H1 (cell line): Measurements from ENCODE around the gene TNS2. TPM values are rescaled to one million over a fixed set of nuclear protein-coding genes. Genes with fewer than 3 reads are reported as not detected.
A peak's percentile ranks its signal among the peaks of the same experiment; 100 is the strongest.

ENCODE experiments used
- CTCF ChIA-PET: fragments of 300-600 bp; sonication (Branson Sonifier 250); formaldehyde crosslinking; loops from one replicate; lab custom pipeline; 2021; ENCODE audit not compliant: partially characterized antibody; lab: Charles Lee
- POLR2A ChIA-PET: fragments of 300-600 bp; sonication (Branson Sonifier 250); formaldehyde crosslinking; loops from one replicate; lab custom pipeline; 2021; ENCODE audit warnings: inconsistent platforms; ENCODE audit not compliant: partially characterized antibody; lab: Charles Lee
- DNase-seq, 2 experiments: peaks; one replicate each; pipeline versions ENCODE4 v3.0.0 to v3.0.0-alpha.2; 2010 to 2022; ENCODE audit warnings: low spot score in 2 of 2, low read depth in 1 of 2, mixed read lengths in 1 of 2
- FAIRE-seq: peaks from 2 replicates; lab custom pipeline; 2011; peaks lifted over from hg19 to GRCh38; lab: Jason Lieb, UNC
- H2AFZ ChIP-seq: 2 replicates; pipeline ENCODE4 v1.8.1; 2012; ENCODE audit warnings: low read length, inconsistent platforms
- H2AK5ac ChIP-seq: 2 replicates; pipeline ENCODE4 v1.6.1; 2013; ENCODE audit warnings: low read depth, low read length
- H2BK120ac ChIP-seq: replicated peaks from 2 replicates; pipeline ENCODE3; 2013; ENCODE audit warnings: low read depth, low read length, inconsistent platforms
- H2BK12ac ChIP-seq: 2 replicates; pipeline ENCODE4 v1.6.1; 2013; ENCODE audit warnings: low read depth, low read length
- H2BK15ac ChIP-seq: 2 replicates; pipeline ENCODE4 v1.6.1; 2013; ENCODE audit warnings: low read length
- H2BK20ac ChIP-seq: 2 replicates; pipeline ENCODE4 v1.6.1; 2013; ENCODE audit warnings: low read length
- H2BK5ac ChIP-seq: 2 replicates; pipeline ENCODE4 v1.6.1; 2013; ENCODE audit warnings: low read depth, low read length
- H3K14ac ChIP-seq: 2 replicates; pipeline ENCODE4 v1.6.1; 2013; ENCODE audit warnings: inconsistent platforms; ENCODE audit not compliant: insufficient read length
- H3K18ac ChIP-seq: 2 replicates; pipeline ENCODE4 v1.6.1; 2013; ENCODE audit warnings: low read length; ENCODE audit errors: extremely low read depth
- H3K23ac ChIP-seq: 2 replicates; pipeline ENCODE4 v1.6.1; 2013; ENCODE audit warnings: inconsistent platforms; ENCODE audit not compliant: insufficient read length
- H3K23me2 ChIP-seq: 2 replicates; pipeline ENCODE4 v1.6.1; 2013; ENCODE audit warnings: low read depth, low read length
- H3K27ac ChIP-seq: 2 replicates; pipeline ENCODE4 v1.6.1; 2011; ENCODE audit warnings: low read depth, low read length, inconsistent platforms
- H3K27me3 ChIP-seq, 4 experiments: replicated peaks in 1 of 4; 1 replicate in 1 of 4; 2 replicates in 3 of 4; pipeline versions ENCODE4 v1.6.1 to v1.8.1; 2011 to 2013; ENCODE audit warnings: low read length in 3 of 4, mild to moderate bottlenecking in 3 of 4, inconsistent platforms in 2 of 4, mixed read lengths in 2 of 4, moderate library complexity in 1 of 4; ENCODE audit not compliant: control insufficient read depth in 3 of 4, insufficient read depth in 3 of 4; ENCODE audit errors: extremely low read depth in 1 of 4
- H3K36me3 ChIP-seq, 4 experiments: 2 replicates each; pipeline versions ENCODE4 v1.6.1 to v1.8.1; 2011 to 2013; ENCODE audit warnings: mild to moderate bottlenecking in 4 of 4, low read length in 3 of 4, moderate library complexity in 2 of 4, control low read depth in 1 of 4, inconsistent platforms in 1 of 4; ENCODE audit not compliant: insufficient read depth in 4 of 4, control insufficient read depth in 2 of 4
- H3K4ac ChIP-seq: replicated peaks from 2 replicates; pipeline ENCODE3; 2013; ENCODE audit warnings: low read length, low read depth, mixed read lengths, inconsistent platforms; ENCODE audit not compliant: insufficient read length
- H3K4me1 ChIP-seq, 4 experiments: replicated peaks in 1 of 4; 1 replicate in 1 of 4; 2 replicates in 3 of 4; pipeline versions ENCODE4 v1.6.1 to v1.8.1; 2011 to 2013; ENCODE audit warnings: low read length in 3 of 4, inconsistent platforms in 2 of 4, mixed read lengths in 1 of 4; ENCODE audit not compliant: insufficient read depth in 4 of 4, control insufficient read depth in 3 of 4
- H3K4me2 ChIP-seq, 2 experiments: 2 replicates each; pipeline versions ENCODE4 v1.6.1 to v1.8.1; 2011 to 2013; ENCODE audit warnings: low read depth in 2 of 2, low read length in 2 of 2, control low read depth in 1 of 2, inconsistent platforms in 1 of 2, mild to moderate bottlenecking in 1 of 2; ENCODE audit not compliant: insufficient read depth in 1 of 2
- H3K4me3 ChIP-seq, 4 experiments: fragments of 200-600, 300-600 bp in 1 of 4; sonication (generic), shearing (Covaris generic), sonication (Bioruptor Twin) in 1 of 4; 2 replicates each; pipeline versions ENCODE4 v1.5.1 to v1.8.1; 2011 to 2016; ENCODE audit warnings: low read length in 4 of 4, low read depth in 3 of 4, control low read depth in 2 of 4, inconsistent platforms in 2 of 4, mild to moderate bottlenecking in 2 of 4, mixed read lengths in 1 of 4, moderate library complexity in 1 of 4; ENCODE audit not compliant: insufficient read depth in 2 of 4; ENCODE audit errors: extremely low read depth in 1 of 4
- H3K56ac ChIP-seq: replicated peaks from 2 replicates; pipeline ENCODE3; 2013; ENCODE audit warnings: low read depth, mild to moderate bottlenecking, mixed read lengths, low read length, inconsistent platforms; ENCODE audit not compliant: insufficient read length
- H3K79me1 ChIP-seq: 2 replicates; pipeline ENCODE4 v1.6.1; 2013; ENCODE audit warnings: low read depth, low read length, control low read depth
- H3K79me2 ChIP-seq, 2 experiments: 2 replicates each; pipeline versions ENCODE4 v1.6.1 to v1.8.1; 2012 to 2013; ENCODE audit warnings: low read length in 2 of 2, mild to moderate bottlenecking in 2 of 2, inconsistent platforms in 1 of 2; ENCODE audit not compliant: insufficient read depth in 2 of 2, control insufficient read depth in 1 of 2
- H3K9ac ChIP-seq, 4 experiments: replicated peaks in 1 of 4; 1 replicate in 1 of 4; 2 replicates in 3 of 4; pipeline versions ENCODE4 v1.6.1 to v1.8.1; 2011 to 2013; ENCODE audit warnings: low read depth in 3 of 4, low read length in 3 of 4, control low read depth in 2 of 4, mild to moderate bottlenecking in 2 of 4, moderate library complexity in 2 of 4, inconsistent platforms in 1 of 4; ENCODE audit errors: extremely low read depth in 1 of 4
- H3K9me3 ChIP-seq, 2 experiments: 2 replicates each; pipeline versions ENCODE4 v1.6.1 to v1.8.1; 2012 to 2013; ENCODE audit warnings: mild to moderate bottlenecking in 2 of 2, moderate library complexity in 2 of 2, control low read depth in 1 of 2, inconsistent platforms in 1 of 2, low read depth in 1 of 2, low read length in 1 of 2, mixed read lengths in 1 of 2; ENCODE audit not compliant: insufficient read depth in 2 of 2
- H4K20me1 ChIP-seq, 2 experiments: replicated peaks in 1 of 2; 2 replicates each; pipeline versions ENCODE3 to v1.8.1; 2011 to 2013; ENCODE audit warnings: inconsistent platforms in 2 of 2, low read length in 2 of 2, mild to moderate bottlenecking in 1 of 2; ENCODE audit not compliant: insufficient read depth in 2 of 2, control insufficient read depth in 1 of 2
- H4K5ac ChIP-seq: 2 replicates; pipeline ENCODE4 v1.6.1; 2013; ENCODE audit warnings: low read length, low read depth, mixed read lengths, inconsistent platforms; ENCODE audit not compliant: insufficient read length
- H4K8ac ChIP-seq: 2 replicates; pipeline ENCODE4 v1.8.0; 2013; ENCODE audit warnings: mild to moderate bottlenecking, moderate library complexity, low read length, inconsistent platforms; ENCODE audit not compliant: insufficient read depth; ENCODE audit errors: extremely low read depth
- H4K91ac ChIP-seq: replicated peaks from 2 replicates; pipeline ENCODE3; 2013; ENCODE audit warnings: low read length, mixed read lengths, inconsistent platforms; ENCODE audit not compliant: insufficient read length
- BACH1 ChIP-seq: IDR thresholded peaks from 2 replicates; pipeline ENCODE4 v1.6.1; 2012; ENCODE audit warnings: low read length, improper control_type of control experiment
- BCL11A ChIP-seq, 2 experiments: IDR thresholded peaks; one replicate each; pipeline ENCODE4 v1.6.1; 2011; ENCODE audit warnings: low read depth in 2 of 2, low read length in 2 of 2, mild to moderate bottlenecking in 2 of 2
- EZH2 ChIP-seq: fragments of 200-600 bp; sonication (generic); IDR thresholded peaks from 2 replicates; pipeline ENCODE4 v1.7.1; 2012; ENCODE audit warnings: low read depth, mild to moderate bottlenecking, moderate library complexity, low read length, inconsistent platforms; ENCODE audit not compliant: severe bottlenecking
- FOSL1 ChIP-seq: IDR thresholded peaks from 2 replicates; pipeline ENCODE4 v1.6.1; 2011; ENCODE audit warnings: mild to moderate bottlenecking, low read depth, low read length, moderate library complexity; ENCODE audit not compliant: insufficient read depth
- POLR2A ChIP-seq, 2 experiments: IDR thresholded peaks; 1 replicate in 1 of 2; 2 replicates in 1 of 2; pipeline ENCODE4 v1.6.1; 2011; ENCODE audit warnings: low read depth in 2 of 2, low read length in 2 of 2, mild to moderate bottlenecking in 2 of 2; ENCODE audit errors: control extremely low read depth in 1 of 2
- RAD21 ChIP-seq, 2 experiments: IDR thresholded peaks in 1 of 2; conservative IDR thresholded peaks in 1 of 2; 2 replicates each; pipeline ENCODE4 v1.6.1; 2011; ENCODE audit warnings: low read depth in 2 of 2, low read length in 2 of 2, improper control_type of control experiment in 1 of 2, inconsistent platforms in 1 of 2, mild to moderate bottlenecking in 1 of 2, moderate library complexity in 1 of 2
- SAP30 ChIP-seq: fragments of 300-600 bp; sonication (generic); IDR thresholded peaks from 2 replicates; pipeline ENCODE4 v1.7.1; 2012; ENCODE audit warnings: low read length, moderate library complexity, mild to moderate bottlenecking, inconsistent platforms; ENCODE audit not compliant: insufficient read depth, insufficient replicate concordance
- SP2 ChIP-seq: IDR thresholded peaks from 2 replicates; pipeline ENCODE4 v1.6.1; 2012; ENCODE audit warnings: mild to moderate bottlenecking, low read length, inconsistent platforms
- SP4 ChIP-seq: IDR thresholded peaks from 2 replicates; pipeline ENCODE4 v1.6.1; 2012; ENCODE audit warnings: low read length, inconsistent platforms
- TEAD4 ChIP-seq: IDR thresholded peaks from 2 replicates; pipeline ENCODE4 v1.6.1; 2012; ENCODE audit warnings: low read depth, low read length, inconsistent platforms, mixed read lengths
- ZNF274 ChIP-seq: IDR thresholded peaks from 2 replicates; pipeline ENCODE4 v1.7.0; 2012; ENCODE audit warnings: low read length, borderline replicate concordance; ENCODE audit errors: extremely low read depth
- WGBS, 2 experiments: shearing (Covaris generic) in 1 of 2; methylation state at CpG; one replicate each; pipeline versions ENCODE4 v1.1.6 to v1.1.7; 2013 to 2015; ENCODE audit warnings: low lambda C conversion rate in 2 of 2, mixed read lengths in 2 of 2, inconsistent platforms in 1 of 2, low coverage in 1 of 2, missing lambda C conversion rate in 1 of 2; ENCODE audit not compliant: insufficient replicate concordance in 2 of 2, insufficient coverage in 1 of 2, insufficient read length in 1 of 2; ENCODE audit errors: extremely low coverage in 1 of 2, missing lambda C conversion rate in 1 of 2; 5-methylcytosine and 5-hydroxymethylcytosine counted together
- polyA plus RNA-seq, 7 experiments: library from polyadenylated mRNA; depleted of rRNA in 3 of 7; stranded (reverse) in 5 of 7; unstranded in 2 of 7; fragments of >200 nt in 5 of 7; fragments of 200-250 nt in 2 of 7; gene quantifications; 1 replicate in 5 of 7; 2 replicates in 1 of 7; 4 replicates in 1 of 7; pipeline versions ENCODE4 v1.2.1 to v1.2.3, GENCODE V29; 2011 to 2013; ENCODE audit warnings: missing spikeins in 2 of 7, mixed read lengths in 2 of 7
- total RNA-seq: library from RNA; stranded (reverse); fragmentation: NEBNext Ultra II Directional; extraction: Animal tissue kit (Norgen Biotek cat#: 25700); gene quantifications from 2 replicates; pipeline ENCODE4 v1.2.1, GENCODE V29; 2021
- TF ChIP-seq, protein P1 (sequence below): IDR thresholded peaks from 2 replicates; pipeline ENCODE4 v1.6.1; 2011; ENCODE audit warnings: low read depth, mild to moderate bottlenecking, low read length; ENCODE audit not compliant: insufficient read depth

The TNS2 gene
- total and polyA plus RNA-seq, 2 of the 8 experiments (the other 6 are each of a cell fraction or from before 2014, with no cell fraction given): 2.8 to 4.7 TPM

DNA sequence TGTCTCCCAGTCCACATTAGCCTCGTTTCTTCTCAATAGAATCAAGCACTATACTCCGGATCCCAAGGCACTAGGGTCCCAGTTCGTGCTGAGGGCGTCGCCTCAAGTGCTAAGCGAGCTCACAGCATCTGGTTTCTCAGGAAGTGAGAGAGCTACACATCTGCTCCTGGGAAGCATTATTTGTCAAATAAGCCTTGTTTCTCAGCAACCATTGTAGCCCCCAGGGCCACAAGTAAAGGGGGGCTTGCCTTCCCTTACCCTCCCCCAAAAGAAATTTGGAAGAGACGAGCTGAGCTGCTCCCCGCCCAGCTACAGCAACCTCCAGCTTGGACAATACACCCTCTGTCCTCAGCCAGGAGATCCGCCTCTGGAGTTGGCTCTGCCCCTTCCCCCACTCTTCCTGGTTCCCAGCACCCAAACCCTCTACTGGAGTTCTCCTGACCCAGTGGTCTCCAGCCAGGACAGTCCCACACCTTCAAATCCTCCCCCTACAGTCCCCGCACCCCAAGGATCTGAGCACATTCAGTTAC, 5.7 kb upstream of the TNS2 start:
- DNase-seq (no peak), FAIRE-seq (no peak)
- Histone ChIP-seq H3K36me3 (peaks cover 8 to 22% (median 13%) of the 10 kb centered on the region in 4 experiments), H3K4ac (no peak overlapping the region), H2BK5ac (no peak overlapping the region), H2BK120ac (no peak overlapping the region), H2AFZ (no peak overlapping the region), H4K8ac (no peak overlapping the region), H3K23ac (no peak overlapping the region), H3K79me2 (no peaks in the 10 kb centered on the region), H2BK15ac (peak overlapping the region; percentile 67; the same call in 1 of the 2 replicates), H2BK20ac (no peak overlapping the region), H3K56ac (no peak overlapping the region), H3K27ac (no peak overlapping the region), H2BK12ac (0 out of 2 replicates have a peak overlapping the region, but pooled peaks have one; percentile 60), H3K4me2 (peak overlapping the region in 1 of 2 experiments; percentile 98; a peak in 2 of 4 replicates), H3K4me1 (peaks cover 27 to 48% (median 34%) of the 10 kb centered on the region in 4 experiments), H3K14ac (no peak overlapping the region), H4K91ac (no peak overlapping the region), H3K9ac (no peak overlapping the region), H4K5ac (no peak overlapping the region), H3K23me2 (peaks cover 17% of the 10 kb centered on the region), H4K20me1 (peaks cover 2 to 16% of the 10 kb centered on the region in 2 experiments), H3K4me3 (no peak overlapping the region), H3K27me3 (peaks cover 0 to 20% (median 17%) of the 10 kb centered on the region in 4 experiments; a peak in 6 of 7 replicates), H3K79me1 (peaks cover 2% of the 10 kb centered on the region), H3K9me3 (no peaks in the 10 kb centered on the region), H2AK5ac (peak overlapping the region; percentile 77; the same call in 1 of the 2 replicates), H3K18ac (0 out of 2 replicates have a peak overlapping the region, but pooled peaks have one; percentile 6)
- 62% methylated on average over 10 of the region's 10 CpGs; no CpG with 5 or more reads in 1 of the 2 experiments for WGBS, 2 experiments
- CTCF ChIA-PET: interaction anchor here (0.9 to 15.7 kb wide), 8 partner anchors 10 to 159 kb away, joined by 3 to 258 read pairs (median 6); no protein-coding TSS in a partner anchor
- POLR2A ChIA-PET: interaction anchor here (0.6 to 35.6 kb wide), 12 partner anchors 9 to 823 kb away, joined by 3 to 711 read pairs (median 4); partner anchors contain the start of genes EIF4B and ESPL1
- TF ChIP-seq POLR2A (IDR thresholded peaks at IDR 0.05; ENCODE audit: control extremely low read depth in 1 of 2, low read depth in 2 of 2, low read length in 2 of 2) (no peak; a peak in 2 of 3 replicates), SP2 (no peak), EZH2 (no peak), RAD21 (IDR thresholded peaks at IDR 0.05 in 1 of 2, conservative IDR thresholded peaks at IDR 0.05 in 1 of 2; ENCODE audit: low read depth in 2 of 2, low read length in 2 of 2) (no peak), TEAD4 (no peak), FOSL1 (no peak), SAP30 (no peak), BACH1 (no peak), SP4 (no peak), BCL11A (IDR thresholded peaks at IDR 0.05; ENCODE audit: low read depth in 2 of 2, low read length in 2 of 2) (no peak), ZNF274 (no peak)
- TF ChIP-seq, protein P1, sequence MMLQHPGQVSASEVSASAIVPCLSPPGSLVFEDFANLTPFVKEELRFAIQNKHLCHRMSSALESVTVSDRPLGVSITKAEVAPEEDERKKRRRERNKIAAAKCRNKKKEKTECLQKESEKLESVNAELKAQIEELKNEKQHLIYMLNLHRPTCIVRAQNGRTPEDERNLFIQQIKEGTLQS: no peak
